ENCODE measurements around the gene SUMO4.

The SUMO4 gene

GRCh38 chr6:149400050-149400449 is at the start of gene SUMO4:
Gene SUMO4, plus strand, starts transcription at chr6:149400262. Its CDS starts 130 bp downstream, at chr6:149400392.
- peaks cover 16 to 23% of the 10 kb centered on the region in 2 donors for H3K36me3 ChIP-seq (ENCODE audit: control insufficient read depth in 1 of 2, insufficient read depth in 2 of 2, low read length in 2 of 2)
- H3K4me3 ChIP-seq (ENCODE audit: low read depth in 1 of 2, low read length in 2 of 2), result no peak within 1 kb of the TSS
- no peak within 1 kb of the TSS for H3K27ac ChIP-seq (ENCODE audit: low read length)
- no peaks in the 10 kb centered on the region for H3K27me3 ChIP-seq (ENCODE audit: low read depth, low read length)
- no peaks in the 10 kb centered on the region for H3K4me1 ChIP-seq (ENCODE audit: control insufficient read depth in 1 of 2, insufficient read depth in 2 of 2, low read length in 2 of 2)
- no peaks in the 10 kb centered on the region for H3K9me3 ChIP-seq (ENCODE audit: control insufficient read depth in 1 of 2, low read length in 2 of 2)

DNA sequence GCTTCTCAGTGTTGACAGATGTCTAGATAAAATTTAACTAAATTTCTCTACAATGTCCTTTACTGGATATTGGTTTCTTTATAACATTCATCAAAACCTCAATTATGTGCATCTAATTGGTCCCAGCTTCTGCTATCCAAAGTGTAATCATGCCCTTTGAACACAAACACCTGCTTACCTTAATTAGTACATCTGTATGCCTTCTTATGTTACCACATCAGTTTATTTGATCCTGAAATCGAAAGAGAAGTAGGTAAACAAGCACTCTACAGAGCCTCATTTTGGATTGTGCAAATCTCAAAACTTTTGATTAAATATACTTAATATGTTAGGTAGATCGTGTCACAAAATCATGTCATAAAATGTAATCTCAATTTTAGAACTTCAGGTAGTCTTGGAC is 46.1 kb upstream of the SUMO4 start:
- no peaks in the 10 kb centered on the region for H3K9me3 ChIP-seq (ENCODE audit: control insufficient read depth in 1 of 2, low read length in 2 of 2)
- H3K4me1 ChIP-seq (ENCODE audit: control insufficient read depth in 1 of 2, insufficient read depth in 2 of 2, low read length in 2 of 2), result peaks cover 0 to 17% of the 10 kb centered on the region in 2 donors
- no peaks in the 10 kb centered on the region for H3K36me3 ChIP-seq (ENCODE audit: control insufficient read depth in 1 of 2, insufficient read depth in 2 of 2, low read length in 2 of 2)
- H3K27me3 ChIP-seq (ENCODE audit: low read depth, low read length), result no peaks in the 10 kb centered on the region
- no peak overlapping the region for H3K4me3 ChIP-seq (ENCODE audit: low read depth in 1 of 2, low read length in 2 of 2)
- no peak overlapping the region for H3K27ac ChIP-seq (ENCODE audit: low read length)

- Histone ChIP-seq H3K27me3 (ENCODE audit: low read depth, low read length) (no peaks in the 10 kb centered on the region), H3K4me1 (ENCODE audit: control insufficient read depth in 1 of 2, insufficient read depth in 2 of 2, low read length in 2 of 2) (peaks cover 4 to 23% of the 10 kb centered on the region in 2 donors), H3K36me3 (ENCODE audit: control insufficient read depth in 1 of 2, insufficient read depth in 2 of 2, low read length in 2 of 2) (no peaks in the 10 kb centered on the region), H3K27ac (ENCODE audit: low read length) (no peak overlapping the region), H3K9me3 (ENCODE audit: control insufficient read depth in 1 of 2, low read length in 2 of 2) (no peaks in the 10 kb centered on the region), H3K4me3 (ENCODE audit: low read depth in 1 of 2, low read length in 2 of 2) (no peak overlapping the region)
Measured at GRCh38 chr6:149356081-149356750, 43.8 kb upstream of the SUMO4 start.

DNA sequence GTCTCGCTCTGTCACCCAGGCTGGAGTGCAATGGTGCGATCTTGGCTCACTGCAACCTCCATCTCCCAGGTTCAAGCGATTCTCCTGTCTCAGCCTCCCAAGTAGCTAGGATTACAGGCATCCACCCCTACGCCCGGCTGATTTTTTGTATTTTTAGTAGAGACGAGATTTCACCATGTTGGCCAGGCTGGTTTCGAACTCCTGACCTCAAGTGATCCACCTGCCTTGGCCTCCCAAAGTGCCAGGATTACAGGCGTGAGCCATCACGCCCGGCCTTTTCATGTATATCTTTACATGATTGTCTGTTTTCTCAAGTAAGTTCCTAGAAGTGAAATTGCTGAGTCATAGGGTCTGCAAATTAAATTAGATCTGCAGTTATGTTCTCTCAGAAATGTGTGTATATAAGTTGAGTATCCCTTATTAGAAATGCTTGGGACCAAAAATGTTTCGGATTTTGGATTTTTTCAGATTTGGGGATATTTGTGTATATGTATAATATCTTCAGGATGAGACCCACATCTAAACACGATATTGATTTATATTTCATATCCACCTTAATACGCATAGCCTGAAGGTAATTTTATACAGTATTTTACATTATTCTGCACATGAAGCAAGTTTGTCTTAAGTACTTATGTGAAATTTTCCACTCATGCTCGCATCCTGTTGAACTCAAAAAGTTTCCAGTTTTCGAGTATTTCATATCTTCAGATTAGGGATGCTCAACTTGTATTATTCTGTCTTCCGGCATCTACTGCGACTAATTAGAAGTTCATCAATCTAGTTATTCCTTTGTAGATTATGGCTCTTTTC is 42.1 kb upstream of the SUMO4 start:
- Histone ChIP-seq H3K36me3 (ENCODE audit: control insufficient read depth in 1 of 2, insufficient read depth in 2 of 2, low read length in 2 of 2) (no peaks in the 10 kb centered on the region), H3K4me1 (ENCODE audit: control insufficient read depth in 1 of 2, insufficient read depth in 2 of 2, low read length in 2 of 2) (peaks cover 4 to 15% of the 10 kb centered on the region in 2 donors), H3K27ac (ENCODE audit: low read length) (no peak overlapping the region), H3K9me3 (ENCODE audit: control insufficient read depth in 1 of 2, low read length in 2 of 2) (no peaks in the 10 kb centered on the region), H3K4me3 (ENCODE audit: low read depth in 1 of 2, low read length in 2 of 2) (no peak overlapping the region), H3K27me3 (ENCODE audit: low read depth, low read length) (no peaks in the 10 kb centered on the region)

GRCh38 chr6:149359440-149359839 is 40.6 kb upstream of the SUMO4 start:
- Histone ChIP-seq H3K9me3 (ENCODE audit: control insufficient read depth in 1 of 2, low read length in 2 of 2) (no peaks in the 10 kb centered on the region), H3K27me3 (ENCODE audit: low read depth, low read length) (no peaks in the 10 kb centered on the region), H3K4me3 (ENCODE audit: low read depth in 1 of 2, low read length in 2 of 2) (no peak overlapping the region), H3K27ac (ENCODE audit: low read length) (no peak overlapping the region), H3K36me3 (ENCODE audit: control insufficient read depth in 1 of 2, insufficient read depth in 2 of 2, low read length in 2 of 2) (no peaks in the 10 kb centered on the region), H3K4me1 (ENCODE audit: control insufficient read depth in 1 of 2, insufficient read depth in 2 of 2, low read length in 2 of 2) (peaks cover 4 to 23% of the 10 kb centered on the region in 2 donors)

DNA sequence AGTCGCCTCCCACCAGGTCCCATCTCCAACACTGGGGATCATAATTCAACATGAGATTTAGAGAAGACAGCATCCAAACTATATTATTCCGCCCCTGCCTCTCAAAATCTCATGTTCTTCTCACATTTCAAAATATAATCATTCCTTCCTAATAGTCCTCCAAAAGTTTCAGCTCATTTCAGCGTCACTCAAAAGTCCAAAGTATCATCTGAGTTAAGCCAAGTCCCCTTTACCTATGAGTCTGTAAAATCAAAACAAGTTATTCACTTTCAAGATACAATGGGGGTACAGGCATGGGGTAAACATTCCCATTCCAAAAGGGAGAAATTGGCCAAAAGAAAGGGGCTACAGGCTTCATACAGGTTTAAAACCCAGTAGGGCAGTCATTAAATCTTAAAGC is 39.5 kb upstream of the SUMO4 start:
- H3K27me3 ChIP-seq (ENCODE audit: low read depth, low read length), result no peaks in the 10 kb centered on the region
- no peak overlapping the region for H3K27ac ChIP-seq (ENCODE audit: low read length)
- H3K4me3 ChIP-seq (ENCODE audit: low read depth in 1 of 2, low read length in 2 of 2), result no peak overlapping the region
- H3K4me1 ChIP-seq (ENCODE audit: control insufficient read depth in 1 of 2, insufficient read depth in 2 of 2, low read length in 2 of 2), result peaks cover 4 to 33% of the 10 kb centered on the region in 2 donors
- no peaks in the 10 kb centered on the region for H3K9me3 ChIP-seq (ENCODE audit: control insufficient read depth in 1 of 2, low read length in 2 of 2)
- no peaks in the 10 kb centered on the region for H3K36me3 ChIP-seq (ENCODE audit: control insufficient read depth in 1 of 2, insufficient read depth in 2 of 2, low read length in 2 of 2)

GRCh38 chr6:149362289-149362688 is 37.8 kb upstream of the SUMO4 start:
- Histone ChIP-seq H3K27me3 (ENCODE audit: low read depth, low read length) (no peaks in the 10 kb centered on the region), H3K9me3 (ENCODE audit: control insufficient read depth in 1 of 2, low read length in 2 of 2) (no peaks in the 10 kb centered on the region), H3K4me1 (ENCODE audit: control insufficient read depth in 1 of 2, insufficient read depth in 2 of 2, low read length in 2 of 2) (peaks cover 8 to 43% of the 10 kb centered on the region in 2 donors), H3K36me3 (ENCODE audit: control insufficient read depth in 1 of 2, insufficient read depth in 2 of 2, low read length in 2 of 2) (no peaks in the 10 kb centered on the region), H3K27ac (ENCODE audit: low read length) (no peak overlapping the region), H3K4me3 (ENCODE audit: low read depth in 1 of 2, low read length in 2 of 2) (no peak overlapping the region)

GRCh38 chr6:149363154-149363553 is 36.9 kb upstream of the SUMO4 start:
- Histone ChIP-seq H3K9me3 (ENCODE audit: control insufficient read depth in 1 of 2, low read length in 2 of 2) (no peaks in the 10 kb centered on the region), H3K27me3 (ENCODE audit: low read depth, low read length) (no peaks in the 10 kb centered on the region), H3K36me3 (ENCODE audit: control insufficient read depth in 1 of 2, insufficient read depth in 2 of 2, low read length in 2 of 2) (no peaks in the 10 kb centered on the region), H3K4me3 (ENCODE audit: low read depth in 1 of 2, low read length in 2 of 2) (no peak overlapping the region), H3K4me1 (ENCODE audit: control insufficient read depth in 1 of 2, insufficient read depth in 2 of 2, low read length in 2 of 2) (peaks cover 8 to 50% of the 10 kb centered on the region in 2 donors), H3K27ac (ENCODE audit: low read length) (no peak overlapping the region)

- H3K36me3 ChIP-seq (ENCODE audit: control insufficient read depth in 1 of 2, insufficient read depth in 2 of 2, low read length in 2 of 2), result no peaks in the 10 kb centered on the region
- H3K27me3 ChIP-seq (ENCODE audit: low read depth, low read length), result no peaks in the 10 kb centered on the region
- H3K4me3 ChIP-seq (ENCODE audit: low read depth in 1 of 2, low read length in 2 of 2), result no peak overlapping the region
- no peak overlapping the region for H3K27ac ChIP-seq (ENCODE audit: low read length)
- H3K4me1 ChIP-seq (ENCODE audit: control insufficient read depth in 1 of 2, insufficient read depth in 2 of 2, low read length in 2 of 2), result peaks cover 5 to 42% of the 10 kb centered on the region in 2 donors
- H3K9me3 ChIP-seq (ENCODE audit: control insufficient read depth in 1 of 2, low read length in 2 of 2), result no peaks in the 10 kb centered on the region
Measured at GRCh38 chr6:149364557-149364956, 35.5 kb upstream of the SUMO4 start.

DNA sequence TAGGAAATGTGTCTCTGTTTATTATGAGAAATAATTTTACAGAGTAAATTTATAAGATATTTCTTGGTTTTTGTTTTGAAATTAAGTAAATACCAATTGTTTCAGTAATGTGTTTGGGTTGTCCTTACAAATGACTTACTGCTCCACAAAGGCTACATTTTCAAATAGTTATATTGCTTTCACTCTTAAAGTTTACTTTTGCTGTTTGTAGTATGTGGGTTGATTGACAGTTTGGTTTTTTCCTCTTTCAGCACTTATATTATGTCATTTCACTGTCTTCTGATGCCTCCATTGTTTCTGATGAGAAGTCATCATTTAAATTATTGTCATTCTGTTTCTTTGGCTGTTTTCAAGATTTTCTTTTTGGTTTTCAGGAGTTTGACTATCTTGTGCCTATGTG is 34.9 kb upstream of the SUMO4 start:
- Histone ChIP-seq H3K36me3 (ENCODE audit: control insufficient read depth in 1 of 2, insufficient read depth in 2 of 2, low read length in 2 of 2) (no peaks in the 10 kb centered on the region), H3K4me1 (ENCODE audit: control insufficient read depth in 1 of 2, insufficient read depth in 2 of 2, low read length in 2 of 2) (peaks cover 4 to 42% of the 10 kb centered on the region in 2 donors)

GRCh38 chr6:149366267-149366921 is 33.7 kb upstream of the SUMO4 start:
- H3K27me3 ChIP-seq (ENCODE audit: low read depth, low read length), result no peaks in the 10 kb centered on the region
- H3K4me1 ChIP-seq (ENCODE audit: control insufficient read depth in 1 of 2, insufficient read depth in 2 of 2, low read length in 2 of 2), result peaks cover 4 to 37% of the 10 kb centered on the region in 2 donors
- no peaks in the 10 kb centered on the region for H3K9me3 ChIP-seq (ENCODE audit: control insufficient read depth in 1 of 2, low read length in 2 of 2)
- H3K36me3 ChIP-seq (ENCODE audit: control insufficient read depth in 1 of 2, insufficient read depth in 2 of 2, low read length in 2 of 2), result no peaks in the 10 kb centered on the region
- no peak overlapping the region for H3K27ac ChIP-seq (ENCODE audit: low read length)
- no peak overlapping the region for H3K4me3 ChIP-seq (ENCODE audit: low read depth in 1 of 2, low read length in 2 of 2)

More for the DNA sequence above, 34.9 kb upstream of the SUMO4 start:
- H3K4me3 ChIP-seq (ENCODE audit: low read depth in 1 of 2, low read length in 2 of 2), result no peak overlapping the region
- no peaks in the 10 kb centered on the region for H3K9me3 ChIP-seq (ENCODE audit: control insufficient read depth in 1 of 2, low read length in 2 of 2)
- no peaks in the 10 kb centered on the region for H3K27me3 ChIP-seq (ENCODE audit: low read depth, low read length)
- no peak overlapping the region for H3K27ac ChIP-seq (ENCODE audit: low read length)

Data from muscle layer of duodenum (tissue), 2 donors.